HL-60 (cell line): ENCODE results near the gene TRAF7.

ENCODE experiments used
- CTCF ChIP-seq: IDR thresholded peaks from one replicate; pipeline ENCODE4 v1.5.1; 2011; ENCODE audit warnings: low read length, control low read depth, inconsistent platforms; ENCODE audit not compliant: insufficient read depth
- SPI1 ChIP-seq: IDR thresholded peaks from 2 replicates; pipeline ENCODE4 v1.6.1; 2012; ENCODE audit warnings: low read depth, mild to moderate bottlenecking, borderline replicate concordance

- no peak for TF ChIP-seq CTCF
- TF ChIP-seq SPI1, result no peak
Observed at GRCh38 chr16:2160915-2161551, 5.5 kb downstream of the TRAF7 start.
